MG63 (cell line): ENCODE measurements around the gene DACH1. TPM values are rescaled to one million over a fixed set of nuclear protein-coding genes. Genes with fewer than 3 reads are reported as not detected.

Source experiments
- DNase-seq: peaks from one replicate; pipeline ENCODE4 v3.0.0-alpha.2; 2020
- H3K27me3 ChIP-seq: fragments of 250-450 bp; sonication (Bioruptor Pico); 2 replicates; pipeline ENCODE4 v1.5.1; 2020; ENCODE audit warnings: mild to moderate bottlenecking, moderate library complexity
- H3K36me3 ChIP-seq: fragments of 250-450 bp; sonication (Bioruptor Pico); 2 replicates; pipeline ENCODE4 v1.5.1; 2020; ENCODE audit warnings: mild to moderate bottlenecking, moderate library complexity
- H3K4me3 ChIP-seq: fragments of 250-450 bp; sonication (Bioruptor Pico); 2 replicates; pipeline ENCODE4 v1.5.1; 2020; ENCODE audit warnings: mild to moderate bottlenecking, moderate library complexity
- H3K9me3 ChIP-seq: fragments of 250-450 bp; sonication (Bioruptor Pico); 2 replicates; pipeline ENCODE4 v1.5.1; 2020; ENCODE audit warnings: mild to moderate bottlenecking, moderate library complexity
- total RNA-seq: library from RNA; depleted of rRNA; stranded (reverse); fragments of >200 nt; shearing (Covaris generic); gene quantifications from 2 replicates; pipeline ENCODE4 v1.2.3, GENCODE V29; 2014; ENCODE audit warnings: low replicate concordance

Gene DACH1
- total RNA-seq, 1 experiment from 2014 or later = not detected

DNA sequence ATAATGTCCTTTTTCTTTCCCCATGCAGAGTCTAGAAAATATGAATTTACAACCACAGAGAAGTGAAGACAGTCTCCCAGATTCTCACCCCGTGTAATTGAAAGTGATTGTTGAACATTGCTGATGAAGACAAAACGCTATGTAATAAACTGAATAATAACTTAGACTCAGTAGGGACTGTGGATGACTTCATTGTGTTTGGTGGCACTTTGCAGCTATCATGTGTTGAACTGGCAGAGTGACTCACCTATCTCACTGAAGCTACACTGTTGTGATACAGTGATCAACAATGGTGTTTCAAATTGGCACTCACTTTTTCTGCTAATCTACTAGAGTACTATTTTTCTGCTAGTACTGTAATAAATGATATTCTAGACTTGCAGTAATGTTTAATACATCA lies 261.3 kb downstream of the DACH1 start:
- Histone ChIP-seq H3K36me3 (no peaks in the 10 kb centered on the region), H3K27me3 (no peaks in the 10 kb centered on the region), H3K9me3 (no peaks in the 10 kb centered on the region), H3K4me3 (no peak overlapping the region)
- no peak for DNase-seq

DNA sequence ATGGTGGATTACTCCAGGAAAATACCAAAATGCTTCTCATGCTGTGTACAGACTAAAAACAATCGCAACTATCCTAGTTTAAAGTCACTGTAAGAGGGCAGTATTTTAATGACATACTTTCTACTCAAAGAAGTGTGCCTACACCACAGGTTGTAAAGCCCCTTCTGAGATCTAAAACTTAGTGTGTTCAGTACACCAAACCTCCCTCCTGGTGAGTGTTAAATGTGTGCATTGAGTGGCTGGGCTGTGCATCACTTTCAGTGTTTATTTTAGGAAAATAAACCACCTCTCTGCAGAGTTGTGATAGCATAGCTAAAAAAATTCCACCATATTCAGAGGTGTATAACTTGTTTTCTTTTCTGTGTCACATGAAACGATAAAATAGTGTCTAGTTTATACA lies 263.7 kb downstream of the DACH1 start:
- H3K27me3 ChIP-seq = no peaks in the 10 kb centered on the region
- no peak overlapping the region for H3K4me3 ChIP-seq

DNA sequence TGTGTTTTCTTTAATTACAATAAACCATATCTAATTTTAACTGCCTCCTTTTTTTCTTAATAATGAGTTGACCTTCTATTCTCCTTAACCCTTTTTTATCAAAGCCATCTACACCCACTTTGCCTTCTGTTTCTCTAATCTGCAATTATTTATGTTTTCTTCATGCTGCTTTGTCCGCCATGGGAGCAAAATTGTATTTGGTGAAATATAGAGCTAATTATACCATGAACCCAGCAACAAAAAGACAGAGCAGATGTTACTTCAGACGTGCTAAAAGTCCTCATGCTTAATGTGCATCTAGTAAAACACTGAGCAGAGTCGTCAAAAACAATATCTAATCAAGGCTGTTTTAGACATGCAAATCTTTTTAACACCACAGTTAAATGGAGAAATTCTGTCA lies 264.7 kb downstream of the DACH1 start:
- Histone ChIP-seq H3K9me3 (no peaks in the 10 kb centered on the region), H3K36me3 (no peaks in the 10 kb centered on the region), H3K27me3 (no peaks in the 10 kb centered on the region), H3K4me3 (no peak overlapping the region)
- no peak for DNase-seq

More for the DNA sequence above, 263.7 kb downstream of the DACH1 start:
- no peak for DNase-seq
- no peaks in the 10 kb centered on the region for H3K36me3 ChIP-seq
- no peaks in the 10 kb centered on the region for H3K9me3 ChIP-seq

- Histone ChIP-seq H3K27me3 (no peaks in the 10 kb centered on the region), H3K36me3 (no peaks in the 10 kb centered on the region), H3K4me3 (no peak overlapping the region), H3K9me3 (no peaks in the 10 kb centered on the region)
- DNase-seq = no peak
Observed at GRCh38 chr13:71597150-71597549, 269.9 kb downstream of the DACH1 start.

- Histone ChIP-seq H3K36me3 (no peaks in the 10 kb centered on the region), H3K4me3 (no peak overlapping the region), H3K27me3 (no peaks in the 10 kb centered on the region), H3K9me3 (no peaks in the 10 kb centered on the region)
- DNase-seq = no peak
Observed at GRCh38 chr13:71596116-71596515, 270.9 kb downstream of the DACH1 start.

- H3K9me3 ChIP-seq = no peaks in the 10 kb centered on the region
- H3K4me3 ChIP-seq = no peak overlapping the region
- no peaks in the 10 kb centered on the region for H3K36me3 ChIP-seq
- DNase-seq = no peak
- no peaks in the 10 kb centered on the region for H3K27me3 ChIP-seq
Observed at GRCh38 chr13:71593566-71593965, 273.4 kb downstream of the DACH1 start.

DNA sequence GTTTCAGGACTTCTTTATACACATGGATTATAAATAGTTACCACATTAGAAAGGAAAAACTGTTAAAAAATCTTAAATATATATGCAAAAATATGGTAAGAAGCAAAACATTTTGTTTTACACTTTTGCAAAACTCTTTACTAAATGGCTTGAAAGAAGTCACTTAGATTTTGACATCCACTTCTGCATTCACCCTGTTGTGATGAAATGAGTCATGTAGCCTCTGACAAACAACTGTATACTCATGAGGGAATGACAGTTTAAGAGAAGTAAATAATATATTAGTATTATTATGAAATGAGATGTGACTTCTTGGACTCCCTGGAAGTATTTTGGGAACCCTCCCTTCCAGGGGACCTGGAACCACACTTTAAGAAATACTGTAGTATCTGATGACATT lies 275.6 kb downstream of the DACH1 start:
- DNase-seq = no peak
- no peaks in the 10 kb centered on the region for H3K9me3 ChIP-seq
- no peaks in the 10 kb centered on the region for H3K27me3 ChIP-seq
- no peak overlapping the region for H3K4me3 ChIP-seq
- H3K36me3 ChIP-seq = no peaks in the 10 kb centered on the region

- no peaks in the 10 kb centered on the region for H3K9me3 ChIP-seq
- H3K4me3 ChIP-seq = no peak overlapping the region
- no peaks in the 10 kb centered on the region for H3K36me3 ChIP-seq
- no peaks in the 10 kb centered on the region for H3K27me3 ChIP-seq
- no peak for DNase-seq
Observed at GRCh38 chr13:71590654-71591148, 276.3 kb downstream of the DACH1 start.

GRCh38 chr13:71589032-71589431 lies 278.0 kb downstream of the DACH1 start:
- H3K9me3 ChIP-seq = no peaks in the 10 kb centered on the region
- H3K36me3 ChIP-seq = no peaks in the 10 kb centered on the region
- H3K4me3 ChIP-seq = no peak overlapping the region
- H3K27me3 ChIP-seq = no peaks in the 10 kb centered on the region
- DNase-seq = no peak

DNA sequence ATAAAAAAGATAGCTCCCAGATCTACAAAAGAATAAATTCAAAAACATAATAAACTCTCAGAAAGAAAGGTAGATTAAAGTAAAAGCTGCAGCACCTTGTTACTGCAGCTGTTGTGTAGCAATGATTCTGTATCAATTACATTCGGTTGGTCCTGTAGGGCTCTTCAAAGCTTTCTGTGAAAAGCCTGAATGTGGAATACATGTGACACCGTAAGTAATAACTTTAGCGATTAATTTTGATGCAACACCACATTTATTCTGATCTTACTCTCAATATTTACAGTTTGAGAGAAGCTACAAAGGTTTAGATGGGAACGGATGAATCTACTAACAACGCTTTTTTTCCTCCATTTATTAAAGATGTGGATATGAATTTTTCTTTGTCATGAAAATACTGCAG lies 279.2 kb downstream of the DACH1 start:
- no peak overlapping the region for H3K4me3 ChIP-seq
- H3K9me3 ChIP-seq = no peaks in the 10 kb centered on the region
- no peaks in the 10 kb centered on the region for H3K27me3 ChIP-seq
- DNase-seq = no peak
- no peaks in the 10 kb centered on the region for H3K36me3 ChIP-seq

- no peak overlapping the region for H3K4me3 ChIP-seq
- H3K27me3 ChIP-seq = no peaks in the 10 kb centered on the region
- H3K9me3 ChIP-seq = no peaks in the 10 kb centered on the region
- no peaks in the 10 kb centered on the region for H3K36me3 ChIP-seq
- DNase-seq = no peak
Observed at GRCh38 chr13:71587193-71587592, 279.8 kb downstream of the DACH1 start.

DNA sequence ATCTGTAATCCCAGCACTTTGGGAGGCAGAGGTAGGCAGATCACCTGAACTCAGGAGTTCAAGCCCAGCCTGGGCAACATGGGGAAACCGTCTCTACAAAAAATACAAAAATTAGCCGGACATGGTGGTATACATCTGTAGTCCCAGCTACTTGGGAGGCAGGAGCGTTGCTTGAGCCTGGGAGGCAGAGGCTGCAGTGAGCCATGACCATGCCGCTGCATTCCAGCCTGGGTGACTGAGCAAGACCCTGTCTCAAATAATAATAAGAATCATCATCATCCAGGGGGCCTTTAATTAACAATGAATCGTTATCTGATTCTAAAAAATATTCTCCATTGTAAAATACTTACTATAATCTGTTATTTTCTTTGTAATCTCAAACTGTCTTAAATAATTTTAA lies 283.4 kb downstream of the DACH1 start:
- no peak for DNase-seq
- H3K27me3 ChIP-seq = no peaks in the 10 kb centered on the region
- H3K4me3 ChIP-seq = no peak overlapping the region
- H3K9me3 ChIP-seq = no peaks in the 10 kb centered on the region
- no peaks in the 10 kb centered on the region for H3K36me3 ChIP-seq

- Histone ChIP-seq H3K27me3 (no peaks in the 10 kb centered on the region), H3K9me3 (no peaks in the 10 kb centered on the region), H3K36me3 (no peaks in the 10 kb centered on the region), H3K4me3 (no peak overlapping the region)
- no peak for DNase-seq
Observed at GRCh38 chr13:71580614-71581013, 286.4 kb downstream of the DACH1 start.

DNA sequence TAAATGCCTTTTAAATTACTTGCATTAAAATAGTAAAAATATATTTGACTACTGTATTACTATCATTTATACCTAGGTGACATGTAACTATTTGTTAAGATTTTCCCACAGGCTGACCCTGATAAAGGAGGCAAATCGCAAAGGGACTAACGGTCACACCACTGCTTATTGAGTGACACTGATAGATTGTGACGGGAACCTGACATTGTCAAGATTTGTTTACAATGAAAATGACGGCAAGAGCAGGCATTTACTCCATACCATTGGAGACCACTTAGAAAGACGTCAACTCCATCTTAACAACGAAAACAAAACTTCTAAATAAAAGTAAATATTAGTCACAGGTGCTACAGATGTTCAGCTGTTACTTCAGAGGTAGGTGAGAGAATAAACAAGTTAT lies 289.0 kb downstream of the DACH1 start:
- H3K9me3 ChIP-seq = no peaks in the 10 kb centered on the region
- H3K4me3 ChIP-seq = no peak overlapping the region
- no peak for DNase-seq
- H3K27me3 ChIP-seq = no peaks in the 10 kb centered on the region
- H3K36me3 ChIP-seq = no peaks in the 10 kb centered on the region

- Histone ChIP-seq H3K9me3 (no peaks in the 10 kb centered on the region), H3K4me3 (no peak overlapping the region), H3K36me3 (no peaks in the 10 kb centered on the region), H3K27me3 (no peaks in the 10 kb centered on the region)
- DNase-seq = no peak
Observed at GRCh38 chr13:71577127-71577526, 289.9 kb downstream of the DACH1 start.

DNA sequence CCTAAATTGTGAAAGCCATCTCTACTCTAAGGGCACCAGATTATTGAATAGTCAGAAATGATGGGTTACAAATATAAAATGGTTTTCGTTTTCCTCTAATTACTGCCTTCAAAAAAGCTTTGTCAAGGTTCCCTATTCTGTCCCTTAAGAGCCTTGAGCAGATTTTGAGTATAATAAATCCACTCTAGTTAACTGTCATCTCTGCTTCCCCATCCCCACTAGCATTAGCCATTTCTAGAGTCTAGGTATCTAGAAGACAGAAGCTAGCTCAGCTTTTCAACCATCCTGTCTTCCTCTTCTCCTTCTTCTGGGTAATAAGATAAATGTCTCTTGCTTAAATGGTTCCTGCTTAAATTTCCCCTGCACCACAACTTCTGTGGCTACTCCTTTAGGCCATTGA lies 290.4 kb downstream of the DACH1 start:
- H3K27me3 ChIP-seq = no peaks in the 10 kb centered on the region
- no peaks in the 10 kb centered on the region for H3K36me3 ChIP-seq
- H3K9me3 ChIP-seq = no peaks in the 10 kb centered on the region
- H3K4me3 ChIP-seq = no peak overlapping the region
- DNase-seq = no peak

DNA sequence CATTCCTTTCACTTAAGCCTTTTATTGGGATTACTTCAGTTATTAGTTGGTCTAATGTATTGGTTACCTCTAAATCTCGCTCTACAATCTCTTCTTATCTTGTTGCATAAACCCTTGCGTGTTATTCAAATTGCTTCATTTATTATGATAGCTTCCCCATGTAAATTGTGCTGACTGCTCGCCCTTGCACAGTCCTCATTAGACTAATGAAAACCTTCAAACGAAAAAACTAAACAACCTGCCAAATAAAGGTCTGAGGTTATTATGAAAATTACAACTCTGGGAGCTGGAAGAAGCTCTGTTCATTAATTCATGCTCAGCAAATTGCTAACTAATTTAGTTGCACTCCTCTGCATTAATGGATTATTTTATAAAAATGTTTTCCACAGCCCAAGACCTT lies 320.1 kb downstream of the DACH1 start:
- H3K36me3 ChIP-seq = no peaks in the 10 kb centered on the region
- DNase-seq = no peak
- no peaks in the 10 kb centered on the region for H3K9me3 ChIP-seq
- H3K4me3 ChIP-seq = no peak overlapping the region
- no peaks in the 10 kb centered on the region; the same call in 1 of the 2 replicates for H3K27me3 ChIP-seq

GRCh38 chr13:71540098-71540497 lies 326.9 kb downstream of the DACH1 start:
- Histone ChIP-seq H3K27me3 (no peaks in the 10 kb centered on the region; the same call in 1 of the 2 replicates), H3K9me3 (no peaks in the 10 kb centered on the region), H3K4me3 (no peak overlapping the region), H3K36me3 (no peaks in the 10 kb centered on the region)
- DNase-seq = no peak

DNA sequence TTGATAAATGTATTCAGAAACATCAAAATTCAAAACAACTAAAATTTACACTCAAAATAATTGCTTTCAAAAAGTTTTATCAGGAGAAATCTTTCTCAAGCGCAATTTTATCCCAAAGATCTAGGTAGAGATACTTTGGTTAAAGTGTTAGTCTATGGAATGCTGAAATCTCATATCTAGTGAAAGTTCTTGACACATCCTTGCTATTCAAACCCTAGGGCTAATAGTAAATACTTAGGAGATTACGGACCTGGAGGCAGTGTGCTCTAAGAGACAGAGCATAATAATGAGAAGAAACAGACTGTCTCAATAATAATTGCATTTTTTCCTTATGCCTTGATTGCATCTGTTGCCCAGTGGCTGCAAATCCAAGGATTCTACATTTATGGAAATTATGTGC lies 330.8 kb downstream of the DACH1 start:
- Histone ChIP-seq H3K9me3 (no peaks in the 10 kb centered on the region), H3K4me3 (no peak overlapping the region), H3K27me3 (no peaks in the 10 kb centered on the region), H3K36me3 (no peaks in the 10 kb centered on the region)
- DNase-seq = no peak
